Lung microvascular endothelial cell (primary cell): Measurements from ENCODE around the gene DUS1L. TPM values are rescaled to one million over a fixed set of nuclear protein-coding genes. Genes with fewer than 3 reads are reported as not detected.

Experiments used
- DNase-seq, 2 donors: peaks; one replicate each; pipeline versions ENCODE4 v3.0.0 to v3.0.0-alpha.2; 2010; ENCODE audit warnings: low read depth in 2 of 2
- total RNA-seq: library from RNA; depleted of rRNA; stranded (reverse); fragments of >200 nt; gene quantifications from 2 replicates; pipeline ENCODE4 v1.2.1, GENCODE V29; 2014

Gene DUS1L
- total RNA-seq, 1 donor from 2014 or later = 35.5 TPM

GRCh38 chr17:82100502-82101298 lies 35.1 kb upstream of the DUS1L start:
- DNase-seq = no peak

GRCh38 chr17:82098939-82099763 lies 33.5 kb upstream of the DUS1L start:
- DNase-seq = no peak

- peak; percentile 96 to 97 for DNase-seq
These were observed 32.8 kb upstream of the DUS1L start, which contains the start of gene FASN for GRCh38 chr17:82098169-82098938. TSS of gene FASN (minus strand) at chr17:82098236. CDS start at chr17:82096445, 1,791 bp downstream.

GRCh38 chr17:82097919-82098168 lies 32.2 kb upstream of the DUS1L start:
- DNase-seq = no peak

GRCh38 chr17:82097184-82097918 lies 31.7 kb upstream of the DUS1L start:
- peak; percentile 74 for DNase-seq

GRCh38 chr17:82096709-82097183 lies 31.1 kb upstream of the DUS1L start:
- no peak for DNase-seq

- no peak for DNase-seq
These were observed 30.4 kb upstream of the DUS1L start for GRCh38 chr17:82095777-82096708.

- no peak for DNase-seq
These were observed 29.6 kb upstream of the DUS1L start for GRCh38 chr17:82094931-82095776.

GRCh38 chr17:82092995-82093751 lies 27.6 kb upstream of the DUS1L start:
- DNase-seq = no peak

- no peak for DNase-seq
These were observed 27.0 kb upstream of the DUS1L start for GRCh38 chr17:82092628-82092994.

- no peak for DNase-seq
These were observed 26.5 kb upstream of the DUS1L start for GRCh38 chr17:82092094-82092586.

- DNase-seq = no peak
These were observed 25.9 kb upstream of the DUS1L start for GRCh38 chr17:82091264-82092066.

- no peak for DNase-seq
These were observed 25.1 kb upstream of the DUS1L start for GRCh38 chr17:82090549-82091263.

- no peak for DNase-seq
These were observed 24.3 kb upstream of the DUS1L start for GRCh38 chr17:82089723-82090548.

- no peak for DNase-seq
These were observed 23.5 kb upstream of the DUS1L start for GRCh38 chr17:82088838-82089722.
